Mesenchymal stem cell (in vitro differentiated cells and primary cell): Measurements from ENCODE around the gene FOXK1.

Experiments
- DNase-seq: peaks from one replicate; pipeline ENCODE4 v3.0.0-alpha.2; 2013
- H2AFZ ChIP-seq: one replicate; pipeline ENCODE4 v1.6.1; 2013; ENCODE audit warnings: low read depth, mild to moderate bottlenecking, control low read depth, inconsistent platforms, low read length, moderate library complexity
- H2AK5ac ChIP-seq: 2 replicates; pipeline ENCODE4 v1.6.1; 2013; ENCODE audit warnings: low read length, moderate library complexity, mild to moderate bottlenecking, inconsistent platforms; ENCODE audit not compliant: severe bottlenecking
- H2BK120ac ChIP-seq: one replicate; pipeline ENCODE4 v1.6.1; 2013; ENCODE audit warnings: low read depth, mild to moderate bottlenecking, inconsistent platforms, low read length, moderate library complexity
- H2BK12ac ChIP-seq, 2 experiments: one replicate each; pipeline ENCODE4 v1.6.1; 2013; ENCODE audit warnings: inconsistent platforms in 2 of 2, low read length in 2 of 2, mild to moderate bottlenecking in 2 of 2, moderate library complexity in 2 of 2, control low read depth in 1 of 2
- H2BK15ac ChIP-seq: one replicate; pipeline ENCODE4 v1.6.1; 2013; ENCODE audit warnings: mild to moderate bottlenecking, low read depth, inconsistent platforms; ENCODE audit not compliant: poor library complexity, severe bottlenecking
- H2BK5ac ChIP-seq: 2 replicates; pipeline ENCODE4 v1.6.1; 2013; ENCODE audit warnings: low read depth, mild to moderate bottlenecking, low read length, control low read depth, inconsistent platforms; ENCODE audit not compliant: poor library complexity, severe bottlenecking
- H3K14ac ChIP-seq, 2 experiments: one replicate each; pipeline ENCODE4 v1.6.1; 2013; ENCODE audit warnings: inconsistent platforms in 2 of 2, low read length in 2 of 2, control low read depth in 1 of 2, mild to moderate bottlenecking in 1 of 2, moderate library complexity in 1 of 2
- H3K18ac ChIP-seq, 2 experiments: one replicate each; pipeline ENCODE4 v1.6.1; 2013; ENCODE audit warnings: inconsistent platforms in 2 of 2, low read length in 2 of 2, control low read depth in 1 of 2, low read depth in 1 of 2, mild to moderate bottlenecking in 1 of 2
- H3K23ac ChIP-seq, 2 experiments: one replicate each; pipeline ENCODE4 v1.6.1; 2013; ENCODE audit warnings: inconsistent platforms in 2 of 2, low read length in 2 of 2, mild to moderate bottlenecking in 2 of 2, moderate library complexity in 2 of 2, control low read depth in 1 of 2
- H3K27ac ChIP-seq: 2 replicates; pipeline ENCODE4 v1.5.1; 2013; ENCODE audit warnings: mild to moderate bottlenecking, moderate library complexity, low read length, control low read depth, inconsistent platforms; ENCODE audit not compliant: poor library complexity, severe bottlenecking
- H3K27me3 ChIP-seq, 2 experiments: 2 replicates each; pipeline versions ENCODE4 v1.6.1 to v1.7.0; 2013; ENCODE audit warnings: low read length in 2 of 2, mild to moderate bottlenecking in 2 of 2, moderate library complexity in 2 of 2, control low read depth in 1 of 2, inconsistent platforms in 1 of 2; ENCODE audit not compliant: control insufficient read depth in 1 of 2, insufficient read depth in 1 of 2
- H3K36me3 ChIP-seq, 2 experiments: 2 replicates each; pipeline versions ENCODE4 v1.6.1 to v1.7.0; 2013; ENCODE audit warnings: low read length in 2 of 2, control low read depth in 1 of 2, inconsistent platforms in 1 of 2, low read depth in 1 of 2, mild to moderate bottlenecking in 1 of 2; ENCODE audit not compliant: insufficient read depth in 2 of 2, control insufficient read depth in 1 of 2
- H3K4ac ChIP-seq, 2 experiments: one replicate each; pipeline ENCODE4 v1.6.1; 2013; ENCODE audit warnings: inconsistent platforms in 2 of 2, low read length in 2 of 2, mild to moderate bottlenecking in 2 of 2, moderate library complexity in 2 of 2, control low read depth in 1 of 2, low read depth in 1 of 2
- H3K4me1 ChIP-seq: 2 replicates; pipeline ENCODE4 v1.6.1; 2013; ENCODE audit warnings: low read depth, low read length, control low read depth; ENCODE audit not compliant: control insufficient read depth, insufficient read depth
- H3K4me2 ChIP-seq: 2 replicates; pipeline ENCODE4 v1.6.1; 2013; ENCODE audit warnings: low read length, mild to moderate bottlenecking, inconsistent platforms; ENCODE audit not compliant: poor library complexity, severe bottlenecking
- H3K4me3 ChIP-seq, 2 experiments: 2 replicates each; pipeline versions ENCODE4 v1.5.1 to v1.7.0; 2013; ENCODE audit warnings: low read length in 2 of 2, mild to moderate bottlenecking in 2 of 2, control low read depth in 1 of 2, low read depth in 1 of 2; ENCODE audit not compliant: insufficient read depth in 1 of 2
- H3K79me1 ChIP-seq: replicated peaks from 2 replicates; pipeline ENCODE4 v1.6.1; 2013; ENCODE audit warnings: mild to moderate bottlenecking, control low read depth, low read length, inconsistent platforms; ENCODE audit not compliant: poor library complexity, severe bottlenecking
- H3K9ac ChIP-seq: 2 replicates; pipeline ENCODE4 v1.7.0; 2013; ENCODE audit warnings: mild to moderate bottlenecking, low read length, moderate library complexity
- H3K9me3 ChIP-seq: 2 replicates; pipeline ENCODE4 v1.7.0; 2013; ENCODE audit warnings: mild to moderate bottlenecking, low read length; ENCODE audit not compliant: control insufficient read depth
- H4K8ac ChIP-seq: one replicate; pipeline ENCODE4 v1.6.1; 2013; ENCODE audit warnings: inconsistent platforms, mild to moderate bottlenecking, low read length, moderate library complexity
- H4K91ac ChIP-seq: one replicate; pipeline ENCODE4 v1.6.1; 2013; ENCODE audit warnings: mild to moderate bottlenecking, low read length, inconsistent platforms
- WGBS: methylation state at CpG from one replicate; pipeline ENCODE4 v1.1.7; 2013; ENCODE audit warnings: mixed read lengths; 5-methylcytosine and 5-hydroxymethylcytosine counted together

FOXK1 gene

DNA sequence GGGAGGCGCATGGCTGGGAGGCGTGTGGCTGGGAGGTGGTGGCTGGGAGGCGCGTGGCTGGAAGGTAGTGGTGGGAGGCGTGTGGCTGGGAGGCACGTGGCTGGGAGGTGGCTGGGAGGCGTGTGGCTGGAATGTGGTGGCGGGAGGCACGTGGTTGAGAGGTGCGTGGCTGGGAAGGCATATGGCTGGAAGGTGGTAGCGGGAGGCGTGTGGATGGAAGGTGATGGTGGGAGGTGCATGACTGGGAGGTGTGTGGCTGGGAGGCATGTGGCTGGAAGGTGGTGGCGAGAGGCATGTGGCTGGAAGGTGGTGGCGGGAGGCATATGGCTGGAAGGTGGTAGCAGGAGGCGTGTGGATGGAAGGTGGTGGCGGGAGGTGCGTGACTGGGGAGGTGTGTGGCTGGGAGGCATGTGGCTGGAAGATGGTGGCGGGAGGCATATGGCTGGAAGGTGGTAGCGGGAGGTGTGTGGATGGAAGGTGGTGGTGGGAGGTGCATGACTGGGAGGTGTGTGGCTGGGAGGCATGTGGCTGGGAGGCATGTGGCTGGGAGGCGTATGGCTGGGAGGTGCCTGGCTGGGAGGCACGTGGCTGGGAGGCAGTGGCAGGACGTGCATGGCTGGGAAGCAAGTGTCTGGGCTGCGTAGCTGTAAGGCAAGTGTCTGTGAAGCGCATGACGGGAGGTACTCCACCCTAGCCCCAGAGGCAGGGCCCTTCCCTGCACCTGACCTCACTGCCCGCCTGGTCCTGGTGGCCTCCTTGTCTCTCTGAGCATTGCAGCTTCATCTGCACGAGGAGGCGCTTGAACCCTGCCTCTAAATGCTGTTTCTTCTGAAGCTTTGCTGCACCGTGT is 35.1 kb downstream of the FOXK1 start:
- no peak overlapping the region for H3K4ac ChIP-seq
- peaks cover 10 to 41% of the 10 kb centered on the region in 2 experiments for H3K36me3 ChIP-seq
- H2AFZ ChIP-seq: no peak overlapping the region

DNA sequence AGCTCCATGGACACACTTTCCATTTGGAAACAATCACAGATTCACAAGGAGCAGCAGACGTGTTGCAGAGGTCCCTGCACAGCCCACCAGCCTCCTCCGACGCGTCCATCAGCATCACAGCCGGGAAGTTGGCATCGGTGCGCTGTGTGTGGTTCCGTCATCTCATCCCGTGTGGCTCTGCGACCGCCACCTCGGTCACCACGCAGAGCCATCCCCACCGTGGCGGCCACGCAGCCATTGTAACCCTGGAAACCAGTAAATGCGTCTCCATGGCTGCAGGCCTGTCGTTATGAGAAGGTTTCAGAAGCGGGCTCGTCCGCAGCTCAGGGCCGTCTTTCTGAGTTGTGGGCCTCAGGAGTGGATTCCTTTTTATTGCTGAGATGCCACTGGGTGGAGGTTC is 36.0 kb downstream of the FOXK1 start:
- DNase-seq: no peak
- 95% methylated on average over 22 of the region's 22 CpGs for WGBS

More for the DNA sequence above, 35.1 kb downstream of the FOXK1 start:
- Histone ChIP-seq H3K4me2 (no peak overlapping the region), H3K9ac (no peak overlapping the region), H3K4me3 (peak overlapping the region in 1 of 2 experiments; percentile 12), H2BK120ac (no peak overlapping the region), H3K23ac (no peak overlapping the region), H2AK5ac (no peak overlapping the region), H3K4me1 (peaks cover 29% of the 10 kb centered on the region), H4K8ac (no peak overlapping the region), H3K27ac (no peak overlapping the region), H2BK15ac (no peak overlapping the region), H2BK12ac (peak overlapping the region in 1 of 2 experiments; percentile 35), H3K14ac (peak overlapping the region in 1 of 2 experiments; percentile 56), H3K27me3 (no peaks in the 10 kb centered on the region), H3K79me1 (peaks cover 20% of the 10 kb centered on the region), H3K9me3 (no peaks in the 10 kb centered on the region), H4K91ac (peak overlapping the region; percentile 47), H2BK5ac (no peak overlapping the region), H3K18ac (peak overlapping the region in 1 of 2 experiments; percentile 43)
- 93% methylated on average over 29 of the region's 29 CpGs for WGBS
- DNase-seq: no peak

DNA sequence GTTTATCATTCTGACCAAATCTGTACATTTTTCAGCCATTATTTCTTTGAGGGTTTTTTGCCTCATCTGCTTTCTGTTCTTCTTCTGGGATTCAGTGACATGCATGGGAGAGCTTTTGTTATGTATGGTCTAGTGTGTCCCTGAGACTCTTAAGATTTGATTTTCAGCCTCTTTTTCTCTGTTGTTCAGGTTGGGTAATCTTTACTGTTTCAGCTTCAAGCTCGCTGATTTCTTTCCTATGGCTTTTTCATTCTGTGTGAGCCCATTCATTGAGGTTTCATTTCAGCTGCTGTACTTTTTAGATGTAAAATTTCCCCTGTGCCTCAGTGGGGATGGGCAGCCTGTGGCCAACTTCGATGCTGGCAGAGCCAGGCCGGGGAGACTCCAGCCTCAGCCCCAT is 38.1 kb downstream of the FOXK1 start:
- no peak overlapping the region for H3K23ac ChIP-seq
- DNase-seq: no peak
- no peaks in the 10 kb centered on the region for H3K9me3 ChIP-seq
- no peaks in the 10 kb centered on the region for H3K27me3 ChIP-seq
- H2AK5ac ChIP-seq: no peak overlapping the region
- no peak overlapping the region for H3K9ac ChIP-seq
- 97% methylated on average over 3 of the region's 3 CpGs for WGBS
- H3K18ac ChIP-seq: no peak overlapping the region
- H2AFZ ChIP-seq: no peak overlapping the region
- H3K79me1 ChIP-seq: peaks cover 28% of the 10 kb centered on the region
- no peak overlapping the region for H3K27ac ChIP-seq
- H3K4me2 ChIP-seq: no peak overlapping the region
- no peak overlapping the region for H2BK15ac ChIP-seq
- no peak overlapping the region for H3K4ac ChIP-seq
- H4K91ac ChIP-seq: no peak overlapping the region
- no peak overlapping the region for H2BK12ac ChIP-seq
- H3K14ac ChIP-seq: no peak overlapping the region
- no peak overlapping the region for H2BK5ac ChIP-seq
- H3K4me3 ChIP-seq: no peak overlapping the region
- H2BK120ac ChIP-seq: no peak overlapping the region
- peaks cover 19 to 56% of the 10 kb centered on the region in 2 experiments for H3K36me3 ChIP-seq
- no peak overlapping the region for H4K8ac ChIP-seq
- H3K4me1 ChIP-seq: peaks cover 32% of the 10 kb centered on the region

More for the DNA sequence above, 36.0 kb downstream of the FOXK1 start:
- Histone ChIP-seq H2BK12ac (peak overlapping the region in 1 of 2 experiments; percentile 71), H3K36me3 (peaks cover 19 to 50% of the 10 kb centered on the region in 2 experiments), H3K9ac (no peak overlapping the region), H3K27me3 (no peaks in the 10 kb centered on the region), H4K91ac (no peak overlapping the region), H3K23ac (no peak overlapping the region), H3K4me3 (no peak overlapping the region), H3K4me1 (peaks cover 32% of the 10 kb centered on the region), H3K14ac (no peak overlapping the region), H2BK120ac (no peak overlapping the region), H2BK15ac (peak overlapping the region; percentile 4), H2AFZ (no peak overlapping the region), H3K9me3 (no peaks in the 10 kb centered on the region), H3K18ac (no peak overlapping the region), H3K79me1 (peaks cover 27% of the 10 kb centered on the region), H4K8ac (no peak overlapping the region), H2BK5ac (no peak overlapping the region), H2AK5ac (no peak overlapping the region), H3K4me2 (no peak overlapping the region), H3K27ac (no peak overlapping the region), H3K4ac (no peak overlapping the region)

DNA sequence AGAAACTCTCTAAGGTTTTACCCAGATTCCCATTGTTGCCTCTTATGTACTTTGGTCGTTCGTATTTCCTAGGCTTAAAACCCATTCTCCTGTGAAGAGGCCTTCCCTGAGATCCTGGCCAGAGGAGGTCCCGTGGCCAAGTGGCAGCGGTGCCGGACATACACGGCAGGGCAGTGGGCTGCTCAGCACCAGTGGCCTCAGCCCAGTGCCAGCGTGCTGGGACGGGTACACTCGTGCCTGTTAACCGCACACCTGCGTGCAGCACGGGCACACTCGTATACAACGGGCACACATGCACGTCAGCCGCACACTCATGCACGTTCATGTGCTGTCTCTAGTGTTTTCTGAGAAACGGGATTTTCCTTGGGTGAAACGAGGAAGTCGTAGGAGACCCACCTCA is 40.2 kb downstream of the FOXK1 start:
- H2BK12ac ChIP-seq: no peak overlapping the region
- H2BK120ac ChIP-seq: no peak overlapping the region
- H3K9ac ChIP-seq: no peak overlapping the region
- H3K79me1 ChIP-seq: peaks cover 23% of the 10 kb centered on the region
- no peak overlapping the region for H3K4ac ChIP-seq
- no peak overlapping the region for H2AFZ ChIP-seq
- H2AK5ac ChIP-seq: no peak overlapping the region
- H3K9me3 ChIP-seq: no peaks in the 10 kb centered on the region
- peak overlapping the region in 1 of 2 experiments; percentile 8 for H3K14ac ChIP-seq
- no peak overlapping the region for H4K91ac ChIP-seq
- no peak overlapping the region for H3K4me3 ChIP-seq
- H2BK15ac ChIP-seq: no peak overlapping the region
- no peaks in the 10 kb centered on the region for H3K27me3 ChIP-seq
- H3K23ac ChIP-seq: no peak overlapping the region
- 97% methylated on average over 20 of the region's 20 CpGs for WGBS
- no peak for DNase-seq
- H2BK5ac ChIP-seq: no peak overlapping the region
- no peak overlapping the region for H4K8ac ChIP-seq
- H3K18ac ChIP-seq: no peak overlapping the region
- H3K4me2 ChIP-seq: no peak overlapping the region
- H3K4me1 ChIP-seq: peaks cover 35% of the 10 kb centered on the region
- H3K36me3 ChIP-seq: peaks cover 19 to 40% of the 10 kb centered on the region in 2 experiments
- no peak overlapping the region for H3K27ac ChIP-seq
